Astrocyte (in vitro differentiated cells and primary cell): ENCODE measurements around the gene MGAT5. TPM values are rescaled to one million over a fixed set of nuclear protein-coding genes. Genes with fewer than 3 reads are reported as not detected.

Experiments used
- DNase-seq: peaks from one replicate; pipeline ENCODE4 v3.0.0-alpha.2; 2010; ENCODE audit warnings: low read depth
- FAIRE-seq: peaks from 2 replicates; lab custom pipeline; 2011; peaks lifted over from hg19 to GRCh38; lab: Jason Lieb, UNC
- H2AFZ ChIP-seq: 2 replicates; pipeline ENCODE4 v1.6.0; 2012; ENCODE audit warnings: low read depth, low read length, inconsistent platforms
- H3K27ac ChIP-seq: 2 replicates; pipeline ENCODE4 v1.5.1; 2011; ENCODE audit warnings: low read depth, low read length, inconsistent platforms
- H3K27me3 ChIP-seq: 2 replicates; pipeline ENCODE4 v1.6.0; 2011; ENCODE audit warnings: low read length, inconsistent platforms; ENCODE audit not compliant: insufficient read depth
- H3K36me3 ChIP-seq: 2 replicates; pipeline ENCODE4 v1.5.1; 2011; ENCODE audit warnings: low read length, inconsistent platforms; ENCODE audit not compliant: insufficient read depth
- H3K4me1 ChIP-seq: 2 replicates; pipeline ENCODE4 v1.5.1; 2011; ENCODE audit warnings: low read length, inconsistent platforms; ENCODE audit not compliant: insufficient read depth
- H3K4me2 ChIP-seq: 2 replicates; pipeline ENCODE4 v1.6.0; 2012; ENCODE audit warnings: low read length, inconsistent platforms
- H3K4me3 ChIP-seq: 2 replicates; pipeline ENCODE4 v1.5.1; 2011; ENCODE audit warnings: low read depth, mild to moderate bottlenecking, low read length, inconsistent platforms; ENCODE audit not compliant: insufficient read depth
- H3K79me2 ChIP-seq: 2 replicates; pipeline ENCODE4 v1.6.0; 2012; ENCODE audit warnings: mild to moderate bottlenecking, low read length, inconsistent platforms; ENCODE audit not compliant: insufficient read depth
- H3K9ac ChIP-seq: 2 replicates; pipeline ENCODE4 v1.6.0; 2012; ENCODE audit warnings: mild to moderate bottlenecking, low read length, inconsistent platforms
- H3K9me3 ChIP-seq: 2 replicates; pipeline ENCODE4 v1.5.1; 2012; ENCODE audit warnings: low read depth, mild to moderate bottlenecking, low read length, inconsistent platforms; ENCODE audit not compliant: insufficient read depth
- H4K20me1 ChIP-seq: 2 replicates; pipeline ENCODE4 v1.6.0; 2012; ENCODE audit warnings: low read length, inconsistent platforms; ENCODE audit not compliant: insufficient read depth
- H3K27ac Mint-ChIP-seq: one replicate; pipeline ENCODE4 v1.8.0; 2021; ENCODE audit warnings: mild to moderate bottlenecking, mixed read lengths; ENCODE audit not compliant: unreplicated experiment
- H3K27me3 Mint-ChIP-seq: one replicate; pipeline ENCODE4 v1.8.0; 2021; ENCODE audit warnings: low read depth, mixed read lengths; ENCODE audit not compliant: unreplicated experiment
- H3K36me3 Mint-ChIP-seq: one replicate; pipeline ENCODE4 v1.8.0; 2021; ENCODE audit warnings: low read depth, mixed read lengths; ENCODE audit not compliant: unreplicated experiment
- H3K4me1 Mint-ChIP-seq: one replicate; pipeline ENCODE4 v1.8.0; 2021; ENCODE audit warnings: low read depth, mixed read lengths; ENCODE audit not compliant: unreplicated experiment
- H3K4me3 Mint-ChIP-seq: one replicate; pipeline ENCODE4 v1.8.0; 2021; ENCODE audit warnings: mild to moderate bottlenecking, moderate library complexity, mixed read lengths; ENCODE audit not compliant: unreplicated experiment
- H3K9me3 Mint-ChIP-seq: one replicate; pipeline ENCODE4 v1.8.0; 2021; ENCODE audit warnings: mild to moderate bottlenecking, mixed read lengths; ENCODE audit not compliant: unreplicated experiment
- EZH2 ChIP-seq: IDR thresholded peaks from 2 replicates; pipeline ENCODE4 v1.6.1; 2012; ENCODE audit warnings: mild to moderate bottlenecking, low read length, inconsistent platforms; ENCODE audit not compliant: insufficient read depth
- total RNA-seq: library from RNA; stranded (reverse); gene quantifications from 2 replicates; pipeline ENCODE4 v1.2.1, GENCODE V29; 2021
- TF ChIP-seq, protein P1 (sequence below): IDR thresholded peaks from 2 replicates; pipeline ENCODE4 v1.5.1; 2011; ENCODE audit warnings: low read depth, mild to moderate bottlenecking, inconsistent platforms, low read length, moderate library complexity; ENCODE audit not compliant: insufficient read depth

MGAT5 gene
- total RNA-seq, 1 donor from 2014 or later: 80.2 TPM

DNA sequence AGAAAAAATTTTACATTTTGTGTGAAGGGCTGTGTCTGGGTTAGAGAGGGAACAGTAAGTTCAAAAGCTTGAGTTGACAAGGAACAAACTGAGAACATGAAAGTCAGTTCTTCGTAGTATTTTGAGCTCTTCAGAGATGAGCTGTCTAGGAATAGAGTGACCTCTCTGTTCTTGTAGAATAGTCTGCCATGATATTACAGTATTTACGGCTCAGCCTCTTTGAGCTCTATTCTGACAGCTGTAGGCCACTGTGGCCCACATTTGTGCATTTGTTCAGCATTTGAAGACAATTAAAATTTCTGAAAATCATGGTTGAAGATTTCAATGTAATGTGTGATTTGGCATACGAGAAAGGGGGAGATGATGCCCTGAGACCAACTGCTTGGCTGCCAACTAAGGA, 172.8 kb downstream of the MGAT5 start:
- no peak overlapping the region for H3K4me3 Mint-ChIP-seq
- Histone ChIP-seq H3K79me2 (no peaks in the 10 kb centered on the region), H3K4me1 (peaks cover 3% of the 10 kb centered on the region), H3K9ac (no peak overlapping the region), H3K27ac (no peak overlapping the region), H3K27me3 (no peaks in the 10 kb centered on the region), H3K36me3 (no peaks in the 10 kb centered on the region), H3K4me2 (no peak overlapping the region), H3K4me3 (no peak overlapping the region), H3K9me3 (no peaks in the 10 kb centered on the region), H4K20me1 (no peaks in the 10 kb centered on the region), H2AFZ (no peak overlapping the region)
- H3K4me1 Mint-ChIP-seq: peaks cover 18% of the 10 kb centered on the region
- peaks cover 27% of the 10 kb centered on the region for H3K36me3 Mint-ChIP-seq
- FAIRE-seq (no peak), DNase-seq (no peak)
- H3K9me3 Mint-ChIP-seq: no peaks in the 10 kb centered on the region
- H3K27me3 Mint-ChIP-seq: no peaks in the 10 kb centered on the region
- TF ChIP-seq, protein P1, sequence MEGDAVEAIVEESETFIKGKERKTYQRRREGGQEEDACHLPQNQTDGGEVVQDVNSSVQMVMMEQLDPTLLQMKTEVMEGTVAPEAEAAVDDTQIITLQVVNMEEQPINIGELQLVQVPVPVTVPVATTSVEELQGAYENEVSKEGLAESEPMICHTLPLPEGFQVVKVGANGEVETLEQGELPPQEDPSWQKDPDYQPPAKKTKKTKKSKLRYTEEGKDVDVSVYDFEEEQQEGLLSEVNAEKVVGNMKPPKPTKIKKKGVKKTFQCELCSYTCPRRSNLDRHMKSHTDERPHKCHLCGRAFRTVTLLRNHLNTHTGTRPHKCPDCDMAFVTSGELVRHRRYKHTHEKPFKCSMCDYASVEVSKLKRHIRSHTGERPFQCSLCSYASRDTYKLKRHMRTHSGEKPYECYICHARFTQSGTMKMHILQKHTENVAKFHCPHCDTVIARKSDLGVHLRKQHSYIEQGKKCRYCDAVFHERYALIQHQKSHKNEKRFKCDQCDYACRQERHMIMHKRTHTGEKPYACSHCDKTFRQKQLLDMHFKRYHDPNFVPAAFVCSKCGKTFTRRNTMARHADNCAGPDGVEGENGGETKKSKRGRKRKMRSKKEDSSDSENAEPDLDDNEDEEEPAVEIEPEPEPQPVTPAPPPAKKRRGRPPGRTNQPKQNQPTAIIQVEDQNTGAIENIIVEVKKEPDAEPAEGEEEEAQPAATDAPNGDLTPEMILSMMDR: no peak
- no peak for TF ChIP-seq EZH2
- H3K27ac Mint-ChIP-seq: no peak overlapping the region

DNA sequence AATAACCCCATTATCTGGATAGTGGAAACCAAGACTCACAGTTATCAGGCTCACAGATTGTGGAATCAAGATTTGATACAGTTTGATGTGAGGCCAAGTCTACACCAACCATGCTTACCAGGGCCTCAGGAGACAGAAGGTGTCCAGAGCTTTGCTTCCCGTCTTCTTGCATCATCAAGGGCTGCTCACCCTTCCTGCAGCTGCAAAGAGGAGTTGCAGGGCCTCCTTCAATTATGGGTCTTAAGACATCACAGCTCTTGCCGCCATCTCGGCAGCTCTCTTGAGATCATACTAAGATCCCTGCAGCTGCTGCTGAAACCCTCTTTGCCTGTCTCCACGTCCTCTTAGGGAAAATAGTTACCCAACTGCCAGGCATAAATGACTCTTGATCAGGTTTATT, 176.0 kb downstream of the MGAT5 start:
- Histone ChIP-seq H3K4me1 (peaks cover 12% of the 10 kb centered on the region), H3K4me3 (no peak overlapping the region), H4K20me1 (no peaks in the 10 kb centered on the region), H3K36me3 (no peaks in the 10 kb centered on the region), H3K9me3 (no peaks in the 10 kb centered on the region), H3K27ac (no peak overlapping the region), H3K9ac (no peak overlapping the region), H3K27me3 (no peaks in the 10 kb centered on the region), H3K4me2 (no peak overlapping the region), H3K79me2 (no peaks in the 10 kb centered on the region), H2AFZ (no peak overlapping the region)
- H3K4me1 Mint-ChIP-seq: peaks cover 31% of the 10 kb centered on the region
- H3K4me3 Mint-ChIP-seq: no peak overlapping the region
- TF ChIP-seq, protein P1: no peak
- no peaks in the 10 kb centered on the region for H3K9me3 Mint-ChIP-seq
- H3K27ac Mint-ChIP-seq: no peak overlapping the region
- no peaks in the 10 kb centered on the region for H3K27me3 Mint-ChIP-seq
- FAIRE-seq: no peak
- H3K36me3 Mint-ChIP-seq: peaks cover 21% of the 10 kb centered on the region
- DNase-seq: no peak

DNA sequence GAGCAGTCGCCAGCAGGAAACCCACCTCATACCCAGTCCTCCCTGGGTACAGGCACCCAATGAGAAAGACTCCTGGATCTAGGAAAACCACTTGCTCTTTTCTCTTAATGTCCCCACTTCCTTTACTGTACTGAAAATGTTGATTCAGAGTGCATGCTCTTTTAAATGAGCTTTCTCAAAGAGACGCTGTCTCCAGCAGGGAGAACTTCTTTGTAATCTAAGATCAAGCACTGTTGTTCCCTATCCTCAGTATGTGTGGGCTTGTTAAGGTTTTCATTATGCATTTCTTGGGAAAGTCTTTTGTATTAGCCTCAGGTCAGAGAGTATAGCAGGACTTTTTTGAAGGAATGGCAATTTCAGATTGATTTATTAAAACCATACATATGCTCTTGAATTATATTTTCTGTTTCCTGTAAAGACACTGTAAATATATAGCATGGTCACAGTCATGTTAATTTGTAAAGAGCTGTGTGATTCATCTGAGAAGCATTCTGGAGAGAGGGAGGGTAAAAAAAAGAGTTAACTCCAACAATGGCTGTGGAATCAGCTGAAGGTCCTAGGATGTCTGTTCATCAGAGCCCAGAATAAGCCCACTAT, 178.1 kb downstream of the MGAT5 start:
- H3K36me3 Mint-ChIP-seq: peaks cover 25% of the 10 kb centered on the region
- no peaks in the 10 kb centered on the region for H3K9me3 ChIP-seq
- H2AFZ ChIP-seq: peak overlapping the region; percentile 22
- no peak overlapping the region for H3K27ac ChIP-seq
- H3K4me1 ChIP-seq: peaks cover 12% of the 10 kb centered on the region
- no peaks in the 10 kb centered on the region for H3K36me3 ChIP-seq
- peak overlapping the region; percentile 41 for H3K4me2 ChIP-seq
- H3K9me3 Mint-ChIP-seq: peaks cover 2% of the 10 kb centered on the region
- TF ChIP-seq, protein P1: no peak
- no peak for TF ChIP-seq EZH2
- no peak overlapping the region for H3K9ac ChIP-seq
- no peaks in the 10 kb centered on the region for H4K20me1 ChIP-seq
- peak overlapping the region; percentile 21 for H3K27ac Mint-ChIP-seq
- peaks cover 26% of the 10 kb centered on the region for H3K4me1 Mint-ChIP-seq
- no peak for FAIRE-seq
- H3K27me3 ChIP-seq: no peaks in the 10 kb centered on the region
- DNase-seq: peak; percentile 59
- no peak overlapping the region for H3K4me3 Mint-ChIP-seq
- no peak overlapping the region for H3K4me3 ChIP-seq
- H3K79me2 ChIP-seq: no peaks in the 10 kb centered on the region
- H3K27me3 Mint-ChIP-seq: no peaks in the 10 kb centered on the region
